HG02588 (cell line): ENCODE data around the gene CHST12.
A peak's percentile ranks its signal among the peaks of the same experiment; 100 is the strongest.

Source experiments
- ATAC-seq: cut with Tn5 transposase; IDR thresholded peaks from one replicate; pipeline ENCODE4 v1.9.1; 2021; ENCODE audit warnings: mild to moderate bottlenecking, moderate library complexity; ENCODE audit not compliant: unreplicated experiment

The CHST12 gene

DNA sequence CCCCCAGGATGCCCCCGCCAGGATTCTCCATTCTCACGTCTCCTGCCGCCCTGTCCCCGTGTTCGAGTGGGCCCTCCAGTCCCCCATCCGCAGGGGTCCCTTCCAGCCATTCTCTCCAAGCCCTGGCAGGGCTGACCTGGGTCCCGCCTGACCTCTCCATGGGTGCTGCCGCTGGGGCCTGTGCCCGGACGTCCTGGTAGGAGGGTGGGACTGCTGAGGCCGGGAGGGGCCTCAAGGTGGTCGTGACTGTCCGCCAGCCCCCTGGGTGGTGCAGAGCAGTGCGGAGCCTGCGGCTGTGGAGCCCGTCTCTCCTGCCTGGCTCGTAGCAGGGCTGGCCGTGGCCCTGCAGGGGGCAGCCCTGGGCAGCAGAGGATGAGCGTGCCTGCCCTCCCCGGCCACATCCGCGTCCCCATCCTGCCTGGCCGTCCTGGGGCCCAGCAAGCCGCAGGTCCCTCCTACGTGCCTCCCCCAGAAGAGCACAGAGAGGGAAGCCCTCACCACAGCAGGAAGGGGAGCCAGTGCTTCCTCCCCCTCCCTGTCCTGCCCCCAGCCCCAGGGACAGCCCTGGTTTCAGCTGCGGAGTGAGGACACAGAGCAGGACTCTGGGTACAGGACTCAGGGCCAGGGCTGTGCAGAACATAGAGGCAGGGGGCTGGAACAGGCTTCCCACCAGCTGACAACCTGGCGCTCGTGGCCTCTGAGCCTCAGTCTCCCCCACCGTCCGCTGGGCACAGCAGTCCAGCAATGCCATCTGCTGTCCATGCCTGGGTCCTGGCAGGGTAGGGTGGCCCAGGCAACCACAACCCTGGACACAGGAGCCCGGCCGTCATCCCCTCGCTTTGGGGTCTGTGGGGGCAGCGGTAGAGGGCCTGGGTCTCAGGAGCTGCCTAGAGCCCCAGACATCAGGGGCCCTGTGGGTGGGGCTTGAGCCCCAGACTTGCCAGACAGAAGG, 74.3 kb downstream of the CHST12 start:
- peak; percentile 44 for ATAC-seq

DNA sequence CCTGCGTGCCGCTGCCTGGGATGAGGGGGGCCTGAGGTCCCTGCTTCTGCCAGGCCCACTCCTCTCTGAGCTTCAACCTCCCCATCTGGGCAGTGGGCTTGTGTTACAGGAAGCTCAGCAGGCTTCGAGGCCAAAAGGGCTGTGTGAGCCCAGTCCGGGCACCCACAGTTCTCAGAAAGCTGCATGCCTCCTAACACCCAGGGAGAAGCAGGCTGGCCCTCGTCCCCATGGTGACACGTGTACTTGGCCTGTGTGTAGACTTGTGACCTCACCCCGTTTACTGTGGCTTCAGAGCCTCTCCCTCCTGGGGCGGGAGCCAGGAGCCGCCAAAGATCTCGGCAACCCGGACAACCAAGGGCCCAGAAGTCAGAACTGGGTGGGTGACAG, 75.0 kb downstream of the CHST12 start:
- no peak for ATAC-seq

DNA sequence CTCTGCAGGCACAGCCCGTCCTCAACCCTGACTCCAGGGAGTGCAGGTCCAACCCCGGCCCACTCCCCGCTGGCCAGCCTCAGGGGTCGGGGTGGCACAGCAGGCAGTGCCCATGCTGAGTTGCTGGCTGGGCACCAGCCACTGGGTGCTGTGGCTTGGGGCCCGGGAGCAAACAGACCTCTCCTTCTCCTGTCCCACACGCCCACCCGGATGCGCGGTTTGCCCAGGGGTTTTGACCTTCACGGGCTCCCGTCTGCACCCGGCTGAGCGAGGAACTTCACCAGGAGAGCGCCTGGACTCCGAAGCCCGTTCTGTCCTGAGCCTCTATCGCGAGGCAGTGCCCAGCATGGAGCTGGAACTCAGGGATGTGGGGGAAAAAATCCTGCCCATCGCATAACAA, 75.4 kb downstream of the CHST12 start:
- no peak for ATAC-seq

DNA sequence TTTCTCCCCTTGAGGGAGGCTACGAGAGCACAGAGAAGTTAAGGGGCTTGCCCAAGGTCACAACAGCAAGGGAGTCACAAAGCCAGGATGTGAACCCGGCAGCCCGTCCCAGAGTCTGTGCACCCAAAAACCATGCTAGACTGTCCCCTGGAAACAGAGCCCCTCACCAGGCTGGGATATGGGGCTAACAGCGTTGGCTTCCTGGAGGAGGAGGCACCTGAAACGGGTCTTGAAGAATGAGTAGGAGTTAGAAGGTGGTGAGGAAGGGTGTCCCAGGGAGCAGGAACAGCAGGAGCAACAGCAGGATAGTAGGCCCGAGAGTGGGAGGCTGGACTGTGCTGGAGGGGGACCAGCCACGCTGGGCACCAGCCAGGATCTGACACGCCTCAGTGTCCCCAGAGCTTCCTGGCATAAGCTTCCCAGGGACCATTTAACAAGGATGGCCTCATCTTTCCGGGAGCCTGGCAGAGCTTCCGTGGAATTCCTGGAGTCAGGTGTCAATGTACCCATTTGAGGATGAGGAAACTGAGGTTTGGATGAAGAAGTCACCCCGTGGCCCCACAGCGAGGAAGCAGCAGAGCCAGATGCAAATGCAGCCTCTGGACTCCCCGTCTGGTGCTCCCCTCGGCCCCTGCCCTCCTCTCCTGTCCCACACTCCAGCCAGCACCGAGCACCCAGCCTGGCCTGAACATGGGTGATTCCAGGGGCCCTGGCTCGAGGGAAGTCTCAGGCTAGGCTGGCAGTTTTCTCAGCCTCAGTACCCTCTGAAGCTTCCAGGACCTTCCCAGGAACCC, 76.1 kb downstream of the CHST12 start:
- no peak for ATAC-seq

DNA sequence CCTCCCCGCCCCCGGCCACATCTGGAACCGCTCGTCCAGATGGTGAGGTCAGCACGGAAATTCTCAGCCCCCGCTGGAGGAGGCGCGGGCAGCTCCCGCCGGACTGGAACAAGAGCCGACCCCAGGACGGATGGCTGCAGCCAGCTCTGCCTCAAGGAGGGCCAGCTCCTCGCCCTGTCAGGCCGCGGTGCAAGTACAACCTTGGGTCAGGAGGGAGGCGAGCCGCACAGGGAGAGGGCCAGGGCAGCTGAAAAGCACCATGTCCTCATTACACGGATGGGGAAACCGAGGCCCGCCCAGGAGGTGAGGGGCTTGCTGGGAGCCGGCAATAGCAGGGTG, 76.6 kb downstream of the CHST12 start:
- no peak for ATAC-seq

DNA sequence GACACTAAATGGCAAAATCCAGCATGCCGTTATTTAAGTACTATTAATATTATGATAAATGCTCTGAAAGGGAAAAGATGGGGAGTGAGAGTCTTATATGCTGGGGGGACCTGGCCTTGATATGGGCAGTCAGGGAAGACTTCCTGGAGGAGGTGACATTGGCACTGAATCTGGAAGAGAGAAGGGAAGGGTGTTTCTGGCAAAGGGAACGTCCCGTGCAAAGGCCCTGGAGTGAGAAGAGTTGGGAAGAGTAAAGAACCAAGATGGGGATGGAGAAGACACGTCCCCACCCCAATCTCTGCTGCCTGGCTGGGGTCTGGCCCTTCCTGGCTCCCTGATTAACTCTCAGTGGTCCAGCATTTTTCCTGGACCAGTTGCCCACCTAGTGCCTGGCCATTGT, 77.8 kb downstream of the CHST12 start:
- ATAC-seq: no peak

DNA sequence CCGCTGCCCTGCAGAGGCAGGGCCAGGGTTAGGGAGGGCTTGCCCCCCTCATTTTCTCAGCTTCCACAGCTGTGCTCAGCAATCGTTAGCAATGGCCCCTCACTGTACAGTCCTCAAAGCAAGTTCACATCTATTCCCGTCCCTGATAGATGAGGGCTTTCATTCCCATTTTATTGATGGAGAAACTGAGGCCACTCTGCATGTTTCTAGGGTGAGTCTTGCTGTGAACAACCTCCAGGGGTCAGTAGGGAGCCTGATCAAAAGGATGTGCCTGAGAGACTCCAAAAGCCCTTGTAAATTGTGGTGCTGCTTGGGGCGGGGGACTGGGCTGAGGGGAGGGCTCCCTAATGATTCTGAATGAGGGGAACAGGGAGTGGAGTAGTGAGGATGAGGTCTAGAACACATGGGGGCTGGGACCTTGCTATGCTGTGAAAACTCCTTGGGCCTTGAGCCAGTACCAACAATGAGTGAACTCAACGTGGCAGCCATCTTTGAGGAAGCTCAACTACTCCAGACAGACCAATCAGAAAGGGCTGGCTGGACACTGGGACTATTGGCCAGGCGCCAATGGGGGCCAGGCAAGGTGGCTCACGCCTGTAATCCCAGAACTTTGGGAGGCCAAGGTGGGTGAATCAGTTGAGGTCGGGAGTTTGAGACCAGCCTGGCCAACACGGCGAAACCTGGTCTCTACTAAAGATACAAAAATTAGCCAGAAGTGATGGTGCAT, 79.5 kb downstream of the CHST12 start:
- ATAC-seq: no peak

DNA sequence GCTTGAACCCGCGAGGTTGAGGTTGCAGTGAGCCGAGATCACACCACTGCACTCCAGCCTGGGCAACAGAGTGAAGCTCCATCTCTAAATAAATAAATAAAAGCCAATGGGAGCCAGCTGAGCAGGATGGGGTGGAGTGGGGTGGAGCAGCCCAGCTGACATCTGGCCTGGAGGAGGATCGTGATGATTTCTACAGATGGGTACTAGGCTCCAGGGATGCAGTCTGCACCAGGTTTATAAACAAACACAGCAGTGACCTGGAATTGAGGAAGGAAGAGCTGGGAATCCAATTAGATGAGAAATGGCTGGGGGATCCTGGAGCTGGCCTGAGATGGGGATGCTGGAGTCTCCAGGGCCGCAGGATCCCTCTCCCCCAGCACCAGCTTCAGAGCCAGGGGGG, 80.1 kb downstream of the CHST12 start:
- no peak for ATAC-seq

DNA sequence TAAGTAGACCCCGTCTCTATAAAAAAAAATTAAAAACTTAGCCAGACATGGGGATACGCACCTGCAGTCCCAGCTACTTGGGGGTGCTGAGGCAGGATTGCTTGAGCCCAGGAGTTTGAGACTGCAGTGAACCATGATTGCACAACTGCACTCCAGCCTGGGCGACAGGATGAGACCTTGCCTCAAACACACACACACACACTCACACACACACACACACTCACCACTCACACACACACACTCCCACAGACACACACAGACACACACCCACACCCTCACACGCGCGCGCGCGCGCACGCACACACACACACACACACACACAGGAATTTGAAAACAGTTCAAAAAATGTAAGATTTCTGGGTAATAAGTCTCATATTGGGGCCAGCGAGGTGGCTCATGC, 81.5 kb downstream of the CHST12 start:
- no peak for ATAC-seq

DNA sequence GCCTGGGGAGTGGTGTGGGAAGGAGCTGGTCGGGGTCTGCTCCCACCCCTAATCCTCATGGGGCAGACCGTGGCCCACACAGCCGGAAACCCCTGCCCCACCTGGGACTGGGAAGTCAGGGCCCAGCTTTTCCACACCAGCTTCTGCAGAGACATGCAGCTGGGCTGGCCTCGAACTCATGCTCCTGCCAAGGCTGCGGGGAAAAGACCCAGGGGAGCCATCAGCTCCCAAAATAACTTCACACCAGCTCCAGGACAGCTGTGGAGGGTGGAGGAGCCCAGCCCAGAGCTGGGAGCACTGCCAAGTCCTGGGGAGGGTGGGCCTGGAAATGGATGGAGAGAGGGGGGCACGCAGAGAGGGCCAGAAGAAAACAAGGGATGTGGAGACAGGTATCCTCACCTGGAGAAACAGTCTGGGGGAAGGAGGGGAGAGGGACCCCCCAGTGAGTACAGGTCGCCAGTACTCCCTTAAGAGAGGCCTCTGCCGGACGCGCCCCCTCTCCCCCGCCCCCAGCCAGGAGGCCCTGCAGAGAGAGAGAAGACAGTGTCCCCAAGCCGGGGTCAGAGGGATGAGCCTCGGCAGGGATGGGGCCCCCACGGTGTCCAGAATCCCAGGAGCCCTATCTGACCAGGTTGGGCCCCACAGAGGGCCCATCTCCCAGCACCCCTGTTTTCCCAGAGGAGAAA, 84.3 kb downstream of the CHST12 start:
- ATAC-seq: no peak

DNA sequence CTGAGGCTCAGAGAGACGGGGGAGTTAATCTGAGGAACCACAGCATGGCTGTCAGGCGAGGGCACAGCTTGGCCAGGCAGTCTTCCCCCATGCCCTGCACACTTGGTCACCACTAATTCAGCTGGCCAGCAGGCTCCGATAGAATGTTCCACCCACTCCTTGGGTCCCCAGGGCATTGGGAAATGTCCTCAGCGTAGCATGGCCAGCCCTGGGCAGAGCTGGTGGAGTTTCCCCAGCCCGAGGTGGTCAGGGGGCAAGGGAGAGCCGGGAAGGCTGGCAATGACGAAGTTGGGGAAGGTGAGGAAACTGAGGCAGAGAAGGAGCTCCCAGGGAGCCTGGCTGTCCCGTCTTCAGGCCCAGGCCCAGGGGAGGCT, 84.8 kb downstream of the CHST12 start:
- ATAC-seq: no peak

DNA sequence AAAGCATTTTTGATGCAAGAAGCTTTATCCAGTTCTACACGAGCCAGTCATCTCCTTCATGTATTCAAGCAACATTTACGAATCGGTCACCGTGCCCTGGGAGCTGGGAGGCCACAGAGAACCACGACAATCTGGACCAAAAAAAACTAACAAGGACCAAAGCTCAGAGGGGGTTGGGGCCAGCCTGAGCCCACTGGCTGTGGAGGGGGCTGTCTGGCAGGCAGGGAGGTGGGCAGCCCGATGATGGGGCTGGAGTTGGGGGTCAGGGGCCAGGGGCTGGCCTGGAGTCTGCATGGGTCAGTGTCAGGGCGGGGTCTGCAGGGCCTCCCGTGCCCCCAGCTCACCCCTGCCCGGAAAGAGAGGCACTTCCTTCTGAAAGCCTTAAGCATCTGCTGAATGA, 85.3 kb downstream of the CHST12 start:
- no peak for ATAC-seq

DNA sequence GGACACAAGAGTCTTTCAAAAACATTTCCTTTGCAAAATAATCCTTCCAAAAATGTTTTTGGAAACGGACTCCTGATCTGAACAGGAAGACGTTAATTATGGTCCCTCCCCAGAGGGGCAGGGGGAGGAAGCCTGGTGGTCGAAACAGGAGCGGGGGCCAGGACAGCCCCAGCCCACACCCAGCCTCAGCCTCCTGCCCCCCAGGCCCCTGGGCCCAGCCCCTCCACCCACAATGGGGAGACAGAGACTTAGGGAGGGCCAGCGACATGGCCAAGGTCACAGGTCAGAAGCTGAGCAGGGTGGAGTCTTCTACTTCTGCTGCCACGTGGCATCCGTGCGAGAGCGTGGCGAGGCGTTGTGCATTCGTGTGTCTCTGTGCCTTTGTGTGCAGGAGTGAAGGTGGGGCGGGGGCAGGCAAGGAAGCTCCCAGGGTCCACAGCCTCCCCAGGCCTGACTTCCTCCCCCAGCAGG, 86.8 kb downstream of the CHST12 start:
- ATAC-seq: no peak

DNA sequence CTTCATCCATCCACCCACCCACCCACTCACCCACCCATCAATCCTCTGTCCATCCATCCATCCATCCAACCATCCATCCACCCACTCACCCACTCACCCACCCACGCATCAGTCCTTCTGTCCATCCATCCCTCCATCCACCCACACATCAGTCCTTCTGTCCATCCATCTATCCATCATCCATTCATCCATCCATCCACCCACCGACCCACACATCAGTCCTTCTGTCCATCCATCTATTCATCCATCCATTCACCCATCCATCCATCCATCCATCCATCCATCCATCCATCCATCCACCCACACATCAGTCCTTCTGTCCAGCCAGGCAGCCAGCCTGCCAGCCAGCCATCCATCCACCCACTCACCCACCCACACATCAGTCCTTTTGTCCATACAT, 88.6 kb downstream of the CHST12 start:
- no peak for ATAC-seq

DNA sequence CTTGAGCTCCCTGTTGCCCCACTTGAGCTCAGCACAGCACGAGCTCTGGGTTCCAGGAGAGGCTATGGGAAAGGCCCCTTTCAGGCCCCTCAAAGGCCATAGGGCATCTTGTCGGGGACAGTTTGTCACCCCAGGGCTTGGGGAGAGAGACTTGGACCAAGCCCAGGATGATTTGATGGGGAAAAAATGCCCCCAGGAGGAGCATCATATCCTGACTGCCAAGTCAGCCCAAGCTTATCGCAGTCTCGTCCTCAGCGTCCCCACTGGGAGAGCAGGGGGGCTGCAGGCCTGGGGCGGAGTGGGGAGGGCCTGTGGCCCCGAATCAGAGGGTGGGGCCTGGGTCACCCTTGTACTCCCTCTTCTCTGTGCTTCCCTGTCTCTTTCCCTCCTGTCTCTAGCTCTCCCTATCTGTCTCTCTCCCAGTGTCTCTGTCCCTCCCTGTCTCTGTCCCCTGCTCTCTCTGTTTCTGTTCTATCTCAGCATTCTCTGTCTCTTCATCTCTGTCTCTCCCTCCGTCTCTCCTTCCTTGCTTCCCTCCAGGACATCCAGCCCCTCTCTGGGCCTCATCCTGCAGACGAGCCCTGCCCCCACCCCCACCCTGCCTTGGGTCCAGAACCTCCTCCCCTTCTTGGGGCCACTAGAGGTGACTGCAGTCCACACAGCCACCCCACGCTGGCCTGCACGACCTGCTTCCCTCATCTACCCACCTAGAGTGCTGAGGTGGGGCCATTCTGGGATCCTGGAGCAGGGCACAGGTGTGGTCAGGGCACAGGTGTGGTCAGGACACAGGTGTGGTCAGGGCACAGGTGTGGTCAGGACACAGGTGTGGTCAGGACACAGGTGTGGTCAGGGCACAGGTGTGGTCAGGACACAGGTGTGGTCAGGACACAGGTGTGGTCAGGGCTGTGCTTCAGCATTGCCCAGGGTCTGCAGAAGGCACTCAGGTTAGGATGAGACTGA, 90.1 kb downstream of the CHST12 start:
- ATAC-seq: no peak

DNA sequence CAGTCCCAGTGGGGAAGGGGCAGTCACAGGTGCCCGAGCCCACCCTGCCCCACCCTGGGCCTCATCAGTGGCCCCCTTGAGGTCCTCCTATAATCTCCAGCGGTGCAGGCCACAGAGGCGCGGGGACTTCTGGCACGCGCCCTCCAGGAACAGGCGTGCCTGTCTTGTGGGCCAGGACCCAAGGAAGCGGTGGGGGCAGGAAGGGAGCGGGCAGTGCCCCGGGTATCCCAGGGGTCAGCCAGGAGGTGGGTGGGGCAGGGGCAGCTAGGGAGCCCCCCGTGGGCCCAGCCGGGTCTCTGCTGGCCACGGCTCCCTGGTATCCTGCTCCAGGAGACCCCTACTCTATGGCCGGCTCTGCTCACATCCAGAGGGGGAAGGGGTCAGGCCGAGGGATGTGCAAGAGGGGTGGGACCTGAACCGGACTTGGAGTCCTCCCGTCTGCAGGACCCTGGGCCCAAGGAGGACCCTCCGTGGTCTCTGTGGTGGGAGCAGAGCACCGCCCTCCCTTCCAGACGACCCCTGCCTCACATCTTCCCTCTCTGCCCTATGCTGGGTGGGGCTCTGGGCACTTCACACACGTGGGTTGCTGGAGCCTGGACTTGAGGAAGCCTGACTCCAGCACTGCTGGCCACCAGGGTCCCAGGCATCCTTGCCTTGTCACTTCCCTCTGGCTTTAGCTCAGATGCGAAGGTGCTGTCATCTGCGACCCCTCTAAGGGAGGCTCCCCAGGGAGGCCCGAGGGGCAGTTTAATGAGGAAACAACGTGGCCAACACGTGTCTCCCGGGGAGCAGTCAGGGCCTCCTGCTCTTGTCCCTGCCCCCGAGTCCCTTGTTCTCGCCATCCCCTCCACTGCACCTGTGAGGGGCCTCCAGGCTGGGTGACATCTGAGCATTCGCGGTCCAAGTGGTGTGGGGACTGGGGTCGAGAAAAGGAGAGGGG, 91.0 kb downstream of the CHST12 start:
- no peak for ATAC-seq

DNA sequence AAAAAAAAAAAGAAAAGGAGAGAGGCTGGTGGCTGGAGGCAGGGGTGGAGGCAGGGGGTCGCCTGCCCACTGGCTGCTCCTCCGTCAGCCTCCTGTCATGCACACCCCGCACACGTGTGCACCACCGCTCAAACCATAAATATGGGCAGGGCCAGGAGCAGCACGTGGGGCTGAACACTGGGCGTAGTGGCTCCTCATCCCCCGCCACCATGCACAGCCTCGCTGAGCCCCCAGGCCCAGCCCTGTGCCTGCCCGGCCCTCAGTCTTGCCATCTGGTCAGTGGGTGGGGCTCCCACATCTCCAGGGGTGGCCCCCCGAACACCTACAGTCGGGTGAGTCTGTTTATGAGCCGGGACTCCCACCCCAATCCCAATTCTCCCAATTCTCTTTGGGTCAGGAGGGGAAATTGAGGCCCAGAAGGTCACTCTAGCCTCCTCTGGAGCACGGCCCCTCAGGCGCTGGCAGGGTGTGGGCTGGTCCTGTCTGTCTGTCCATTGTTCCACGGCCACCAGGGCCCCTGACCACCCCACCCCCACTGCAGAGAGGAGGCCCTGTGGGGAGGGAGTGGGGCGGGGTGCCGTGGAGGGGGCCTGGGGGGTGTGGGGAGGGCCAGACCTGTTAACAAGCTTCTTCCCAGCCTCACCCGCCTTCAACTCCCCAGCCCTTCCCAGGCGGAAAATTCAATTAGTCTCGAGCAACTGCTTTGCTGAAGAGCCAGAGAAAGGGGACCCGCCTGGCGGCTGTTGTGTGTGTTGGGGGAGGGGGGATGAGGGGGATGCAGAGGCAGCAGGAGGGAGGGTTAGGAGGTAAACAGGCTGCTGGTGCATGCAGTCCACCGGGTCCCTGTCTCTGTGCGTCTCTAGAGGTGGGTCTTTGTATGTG, 92.2 kb downstream of the CHST12 start:
- no peak for ATAC-seq

DNA sequence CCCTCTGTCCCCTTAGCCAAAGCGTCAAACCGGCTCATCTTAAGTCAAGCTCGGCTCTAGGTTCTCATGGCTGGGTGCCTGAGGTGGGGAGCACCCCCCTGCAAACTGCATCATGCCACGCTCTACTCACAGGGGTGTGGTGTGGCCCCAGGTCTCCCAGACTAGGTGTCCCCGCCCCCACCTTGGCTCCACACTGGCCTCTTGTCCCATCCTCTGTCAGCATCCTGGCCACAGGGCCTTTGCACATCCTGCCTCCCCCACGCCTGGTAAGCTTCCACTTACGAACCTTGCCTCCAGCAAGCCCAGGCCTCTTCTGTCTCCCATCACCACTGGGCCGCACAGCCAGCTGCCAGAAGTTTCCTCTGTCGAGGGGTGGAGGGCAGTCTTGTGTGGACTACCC, 93.0 kb downstream of the CHST12 start:
- no peak for ATAC-seq
